PC-3 (cell line): Measurements from ENCODE around the gene SCAMP4. TPM values are rescaled to one million over a fixed set of nuclear protein-coding genes. Genes with fewer than 3 reads are reported as not detected.
"Not testable (repeated sequence)": the region's sequence is repeated elsewhere in the genome, so short reads cannot be mapped to it uniquely, and the experiment has no call there.

Experiments used
- ATAC-seq: fragments of 200-7000 bp; cut with Tn5 transposase; 2 replicates; pipeline ENCODE4 v1.9.1; 2020; ENCODE audit warnings: mild to moderate bottlenecking, moderate library complexity
- BruUV-seq: library from RNA; stranded (reverse); fragments of 400-500 nt; replicated peaks from 2 replicates; lab custom pipeline; 2021; lab: Mats Ljungman, UMichigan
- CTCF ChIA-PET: fragments of 300-600 bp; sonication (Branson Sonifier 250); formaldehyde crosslinking; loops from one replicate; lab custom pipeline; 2022; ENCODE audit warnings: antibody characterized with exemption; lab: Charles Lee
- POLR2A ChIA-PET: fragments of 300-600 bp; sonication (Branson Sonifier 250); formaldehyde crosslinking; loops from one replicate; lab custom pipeline; 2022; ENCODE audit warnings: antibody characterized with exemption; ENCODE audit not compliant: unreplicated experiment; lab: Charles Lee
- DNase-seq: peaks from one replicate; pipeline ENCODE4 v3.0.0-alpha.2; 2015
- H2AFZ ChIP-seq: fragments of 300-600 bp; sonication (generic); 2 replicates; pipeline ENCODE4 v1.6.0; 2016; ENCODE audit warnings: antibody characterized with exemption, low read length
- H3F3A ChIP-seq: fragments of 300-600 bp; sonication (generic); one replicate; pipeline ENCODE4 v1.6.0; 2017; ENCODE audit warnings: antibody characterized with exemption, low read length, control low read depth, mild to moderate bottlenecking; ENCODE audit not compliant: unreplicated experiment
- H3K27ac ChIP-seq: fragments of 300-600 bp; sonication (generic); 2 replicates; pipeline ENCODE4 v1.5.1; 2016; ENCODE audit warnings: mild to moderate bottlenecking, low read length
- H3K27me3 ChIP-seq: fragments of 300-600 bp; sonication (generic); 2 replicates; pipeline ENCODE4 v1.6.1; 2016; ENCODE audit warnings: low read length, mixed read lengths
- H3K36me3 ChIP-seq: fragments of 300-600 bp; sonication (generic); 2 replicates; pipeline ENCODE4 v1.6.1; 2016; ENCODE audit warnings: low read depth, mixed run types, low read length, mixed read lengths
- H3K4me1 ChIP-seq: fragments of 300-600 bp; sonication (generic); 2 replicates; pipeline ENCODE4 v1.5.1; 2016; ENCODE audit warnings: low read length; ENCODE audit not compliant: insufficient read depth
- H3K4me2 ChIP-seq: fragments of 300-600 bp; sonication (generic); 2 replicates; pipeline ENCODE4 v1.6.0; 2016; ENCODE audit warnings: low read length
- H3K4me3 ChIP-seq: fragments of 300-600 bp; sonication (generic); 2 replicates; pipeline ENCODE4 v1.5.1; 2016; ENCODE audit warnings: mild to moderate bottlenecking, low read length, mixed read lengths
- H3K79me2 ChIP-seq: fragments of 300-600 bp; sonication (generic); 2 replicates; pipeline ENCODE4 v1.6.1; 2017; ENCODE audit warnings: low read length, mixed read lengths
- H3K9ac ChIP-seq: fragments of 300-600 bp; sonication (generic); 2 replicates; pipeline ENCODE4 v1.6.0; 2016; ENCODE audit warnings: mild to moderate bottlenecking, low read length
- H3K9me2 ChIP-seq: fragments of 300-600 bp; sonication (generic); replicated peaks from 2 replicates; pipeline ENCODE4 v1.6.1; 2016; ENCODE audit warnings: mixed run types, low read length, mixed read lengths
- H3K9me3 ChIP-seq: fragments of 300-600 bp; sonication (generic); 2 replicates; pipeline ENCODE4 v1.6.1; 2016; ENCODE audit warnings: low read length, mixed read lengths
- H4K20me1 ChIP-seq: fragments of 300-600 bp; sonication (generic); 2 replicates; pipeline ENCODE4 v1.6.1; 2016; ENCODE audit warnings: low read length, mixed read lengths
- CTCF ChIP-seq: fragments of 300-600 bp; sonication (generic); conservative IDR thresholded peaks from 2 replicates; pipeline ENCODE4 v1.5.1; 2017; ENCODE audit warnings: antibody characterized with exemption, low read depth, mild to moderate bottlenecking, low read length
- EZH2 ChIP-seq: fragments of 300-600 bp; sonication (generic); IDR thresholded peaks from one replicate; pipeline ENCODE4 v1.6.1; 2017; ENCODE audit warnings: antibody characterized with exemption, mild to moderate bottlenecking, low read length; ENCODE audit not compliant: unreplicated experiment
- EZH2phosphoT487 ChIP-seq: fragments of 300-600 bp; sonication (generic); IDR thresholded peaks from 2 replicates; pipeline ENCODE4 v1.6.1; 2018; ENCODE audit warnings: mild to moderate bottlenecking, antibody characterized with exemption, low read length, borderline replicate concordance
- intact Hi-C: fragments of 100-400 bp; cut with micrococcal nuclease; formaldehyde crosslinking; loops from 2 replicates; pipeline ENCODE4 v1.9.0; 2023
- total RNA-seq: library from RNA; depleted of rRNA; stranded (reverse); fragments of >200 nt; gene quantifications from 2 replicates; pipeline ENCODE4 v1.2.3, GENCODE V29; 2014

Gene SCAMP4
- total RNA-seq, 1 experiment from 2014 or later = 61.5 TPM

GRCh38 chr19:1875646-1876495, 29.3 kb upstream of the SCAMP4 start:
- no peaks in the 10 kb centered on the region for H3K36me3 ChIP-seq
- H3K27me3 ChIP-seq = no peaks in the 10 kb centered on the region
- ChIA-PET CTCF (interaction anchor here (0.9 kb wide), 1 partner anchor 11 kb away, joined by 5 read pairs; no protein-coding TSS in a partner anchor), POLR2A (interaction anchor here (0.5 kb wide), 1 partner anchor 1124 kb away, joined by 3 read pairs; no protein-coding TSS in a partner anchor)
- TF ChIP-seq EZH2 = no peak
- TF ChIP-seq CTCF = peak; percentile 18; the same call in 1 of the 2 replicates
- TF ChIP-seq EZH2phosphoT487 = no peak
- BruUV-seq = TSS peak; percentile 63
- peak overlapping the region; percentile 90 for H3K9ac ChIP-seq
- no peaks in the 10 kb centered on the region for H3F3A ChIP-seq
- DNase-seq (peak; percentile 83), ATAC-seq (peak; percentile 92)
- peaks cover 10% of the 10 kb centered on the region; the same call in 1 of the 2 replicates for H3K4me1 ChIP-seq
- no peaks in the 10 kb centered on the region for H3K9me2 ChIP-seq
- peak overlapping the region; percentile 64; the same call in 1 of the 2 replicates for H2AFZ ChIP-seq
- H4K20me1 ChIP-seq = no peaks in the 10 kb centered on the region
- intact Hi-C loops = no loop called here
- peaks cover 38% of the 10 kb centered on the region for H3K79me2 ChIP-seq
- peak overlapping the region; percentile 93 for H3K4me3 ChIP-seq
- H3K4me2 ChIP-seq = peak overlapping the region; percentile 98
- no peaks in the 10 kb centered on the region for H3K9me3 ChIP-seq
- peak overlapping the region; percentile 62 for H3K27ac ChIP-seq

- ATAC-seq, DNase-seq, H4K20me1 ChIP-seq, intact Hi-C loops, H3F3A ChIP-seq, H2AFZ ChIP-seq, H3K36me3 ChIP-seq, H3K9me2 ChIP-seq, H3K27me3 ChIP-seq, CTCF ChIA-PET, BruUV-seq, H3K27ac ChIP-seq, H3K9me3 ChIP-seq: not testable (repeated sequence)
- H3K9ac ChIP-seq = peak overlapping the region; percentile 90
- H3K4me1 ChIP-seq = peaks cover 10% of the 10 kb centered on the region; the same call in 1 of the 2 replicates
- POLR2A ChIA-PET = interaction anchor here (0.5 kb wide), 1 partner anchor 1125 kb away, joined by 3 read pairs; no protein-coding TSS in a partner anchor
- H3K79me2 ChIP-seq = peaks cover 38% of the 10 kb centered on the region
- peak overlapping the region; percentile 93; the same call in 1 of the 2 replicates for H3K4me3 ChIP-seq
- H3K4me2 ChIP-seq = peak overlapping the region; percentile 98
These were observed 28.5 kb upstream of the SCAMP4 start for GRCh38 chr19:1876496-1877279.

GRCh38 chr19:1877280-1877660, 27.9 kb upstream of the SCAMP4 start:
- H3K27me3 ChIP-seq, H3F3A ChIP-seq, H3K36me3 ChIP-seq, BruUV-seq, CTCF ChIA-PET, DNase-seq, H4K20me1 ChIP-seq, H2AFZ ChIP-seq, H3K9me3 ChIP-seq, POLR2A ChIA-PET, H3K4me3 ChIP-seq, ATAC-seq, H3K9ac ChIP-seq, H3K27ac ChIP-seq, intact Hi-C loops, H3K4me2 ChIP-seq, H3K9me2 ChIP-seq: not testable (repeated sequence)
- Histone ChIP-seq H3K79me2 (peaks cover 42% of the 10 kb centered on the region), H3K4me1 (peaks cover 10% of the 10 kb centered on the region; the same call in 1 of the 2 replicates)

GRCh38 chr19:1878583-1878982, 26.6 kb upstream of the SCAMP4 start:
- CTCF ChIA-PET, H3K27ac ChIP-seq, H3K4me2 ChIP-seq, H3K9ac ChIP-seq, BruUV-seq, ATAC-seq, H3K9me2 ChIP-seq, H3K36me3 ChIP-seq, H4K20me1 ChIP-seq, H3K9me3 ChIP-seq, H3K27me3 ChIP-seq, H2AFZ ChIP-seq, DNase-seq, POLR2A ChIA-PET, H3K4me3 ChIP-seq, H3F3A ChIP-seq, intact Hi-C loops: not testable (repeated sequence)
- Histone ChIP-seq H3K79me2 (peaks cover 42% of the 10 kb centered on the region), H3K4me1 (peaks cover 10% of the 10 kb centered on the region; the same call in 1 of the 2 replicates)

GRCh38 chr19:1879982-1880381, 25.2 kb upstream of the SCAMP4 start:
- CTCF ChIA-PET, H3K9me3 ChIP-seq, H3K9me2 ChIP-seq, H3K36me3 ChIP-seq, POLR2A ChIA-PET, H3K9ac ChIP-seq, ATAC-seq, BruUV-seq, DNase-seq, H3K4me3 ChIP-seq, H3K4me1 ChIP-seq, intact Hi-C loops, H2AFZ ChIP-seq, H3F3A ChIP-seq, H3K27ac ChIP-seq, H3K4me2 ChIP-seq, H3K27me3 ChIP-seq: not testable (repeated sequence)
- H4K20me1 ChIP-seq = peaks cover 14% of the 10 kb centered on the region; the same call in 1 of the 2 replicates
- H3K79me2 ChIP-seq = peaks cover 42% of the 10 kb centered on the region
